H9 (cell line): ENCODE data around the gene SMG7. TPM values are rescaled to one million over a fixed set of nuclear protein-coding genes. Genes with fewer than 3 reads are reported as not detected.

ENCODE experiments used
- DNase-seq: peaks from one replicate; pipeline ENCODE4 v3.0.0-alpha.2; 2017
- H2AFZ ChIP-seq: one replicate; pipeline ENCODE4 v1.6.1; 2013; ENCODE audit warnings: mild to moderate bottlenecking, low read length, control low read depth, moderate library complexity
- H2AK5ac ChIP-seq: 2 replicates; pipeline ENCODE4 v1.6.1; 2013; ENCODE audit warnings: low read length, control low read depth, mixed read lengths; ENCODE audit not compliant: insufficient read length
- H2BK120ac ChIP-seq: one replicate; pipeline ENCODE4 v1.6.1; 2013; ENCODE audit warnings: low read depth, mild to moderate bottlenecking, low read length, control low read depth, inconsistent platforms; ENCODE audit not compliant: poor library complexity, severe bottlenecking
- H2BK12ac ChIP-seq: 2 replicates; pipeline ENCODE4 v1.6.1; 2013; ENCODE audit warnings: low read length, control low read depth, mixed read lengths, low read depth; ENCODE audit not compliant: insufficient read length
- H2BK15ac ChIP-seq: 2 replicates; pipeline ENCODE4 v1.6.1; 2013; ENCODE audit warnings: low read depth, low read length, control low read depth
- H2BK20ac ChIP-seq: one replicate; pipeline ENCODE4 v1.6.1; 2013; ENCODE audit warnings: low read depth, mild to moderate bottlenecking, low read length, control low read depth, inconsistent platforms; ENCODE audit not compliant: poor library complexity, severe bottlenecking
- H2BK5ac ChIP-seq: 2 replicates; pipeline ENCODE4 v1.6.1; 2013; ENCODE audit warnings: low read length, control low read depth, mixed read lengths; ENCODE audit not compliant: insufficient read length
- H3K14ac ChIP-seq: 2 replicates; pipeline ENCODE4 v1.6.1; 2013; ENCODE audit warnings: low read length, control low read depth; ENCODE audit not compliant: insufficient read depth
- H3K18ac ChIP-seq: 2 replicates; pipeline ENCODE4 v1.6.1; 2013; ENCODE audit warnings: low read depth, mild to moderate bottlenecking, mixed read lengths, low read length, control low read depth; ENCODE audit not compliant: insufficient read length
- H3K23ac ChIP-seq: 2 replicates; pipeline ENCODE4 v1.6.1; 2013; ENCODE audit warnings: low read length, control low read depth, mixed read lengths, low read depth; ENCODE audit not compliant: insufficient read length
- H3K23me2 ChIP-seq: 2 replicates; pipeline ENCODE4 v1.6.1; 2013; ENCODE audit warnings: low read depth, mild to moderate bottlenecking, mixed read lengths, low read length, control low read depth; ENCODE audit not compliant: insufficient read length, poor library complexity, severe bottlenecking
- H3K27ac ChIP-seq: 2 replicates; pipeline ENCODE4 v1.5.1; 2013; ENCODE audit warnings: low read length, control low read depth, mixed read lengths, low read depth; ENCODE audit not compliant: insufficient read length
- H3K27me3 ChIP-seq: 2 replicates; pipeline ENCODE4 v1.6.1; 2013; ENCODE audit warnings: low read length, control low read depth, inconsistent platforms; ENCODE audit not compliant: insufficient read depth
- H3K4ac ChIP-seq: 2 replicates; pipeline ENCODE4 v1.6.1; 2013; ENCODE audit warnings: low read depth, mild to moderate bottlenecking, control low read depth, inconsistent platforms, low read length, moderate library complexity
- H3K4me1 ChIP-seq: 2 replicates; pipeline ENCODE4 v1.6.1; 2013; ENCODE audit warnings: low read length, control low read depth, inconsistent platforms; ENCODE audit not compliant: insufficient read depth
- H3K4me2 ChIP-seq: 2 replicates; pipeline ENCODE4 v1.6.1; 2013; ENCODE audit warnings: low read length, control low read depth, mixed read lengths; ENCODE audit not compliant: insufficient read length, insufficient read depth
- H3K56ac ChIP-seq: 2 replicates; pipeline ENCODE4 v1.6.1; 2013; ENCODE audit warnings: low read depth, mild to moderate bottlenecking, mixed read lengths, low read length, control low read depth; ENCODE audit not compliant: insufficient read length
- H3K79me1 ChIP-seq: 2 replicates; pipeline ENCODE4 v1.6.1; 2013; ENCODE audit warnings: low read depth, mild to moderate bottlenecking, moderate library complexity, low read length, control low read depth, inconsistent platforms; ENCODE audit not compliant: insufficient read depth, poor library complexity, severe bottlenecking
- H3K79me2 ChIP-seq: 2 replicates; pipeline ENCODE4 v1.6.1; 2013; ENCODE audit warnings: low read length, control low read depth, inconsistent platforms; ENCODE audit not compliant: insufficient read depth
- H3K9ac ChIP-seq: 2 replicates; pipeline ENCODE4 v1.6.1; 2013; ENCODE audit warnings: low read length, control low read depth, mixed read lengths; ENCODE audit not compliant: insufficient read length; ENCODE audit errors: extremely low read depth
- H3K9me3 ChIP-seq: one replicate; pipeline ENCODE4 v1.6.1; 2013; ENCODE audit warnings: low read depth, low read length, inconsistent platforms; ENCODE audit not compliant: control insufficient read depth
- H3T11ph ChIP-seq: one replicate; pipeline ENCODE4 v1.6.1; 2013; ENCODE audit warnings: mild to moderate bottlenecking, low read length, control low read depth, inconsistent platforms
- H4K20me1 ChIP-seq: one replicate; pipeline ENCODE4 v1.6.1; 2013; ENCODE audit not compliant: control insufficient read depth, insufficient read length, insufficient read depth
- H4K5ac ChIP-seq: 2 replicates; pipeline ENCODE4 v1.6.1; 2013; ENCODE audit warnings: low read depth, mild to moderate bottlenecking, mixed read lengths, low read length, control low read depth; ENCODE audit not compliant: insufficient read length
- H4K8ac ChIP-seq: replicated peaks from 2 replicates; pipeline ENCODE4 v1.6.1; 2013; ENCODE audit warnings: low read length, control low read depth, mixed read lengths, low read depth; ENCODE audit not compliant: insufficient read length
- H4K91ac ChIP-seq: 2 replicates; pipeline ENCODE4 v1.6.1; 2013; ENCODE audit warnings: low read depth, mild to moderate bottlenecking, moderate library complexity, mixed read lengths, low read length, control low read depth; ENCODE audit not compliant: insufficient read length
- H3K27ac Mint-ChIP-seq, 3 experiments: 2 replicates in 2 of 3; 3 replicates in 1 of 3; pipeline ENCODE4 v1.8.0; 2020 to 2021; ENCODE audit warnings: mixed read lengths in 3 of 3, mild to moderate bottlenecking in 1 of 3, moderate library complexity in 1 of 3
- H3K27me3 Mint-ChIP-seq: 2 replicates; pipeline ENCODE4 v1.8.0; 2021; ENCODE audit warnings: low read depth, mild to moderate bottlenecking, moderate library complexity, mixed read lengths
- H3K36me3 Mint-ChIP-seq, 3 experiments: 2 replicates in 2 of 3; 3 replicates in 1 of 3; pipeline ENCODE4 v1.8.0; 2020 to 2021; ENCODE audit warnings: low read depth in 3 of 3, mixed read lengths in 3 of 3; ENCODE audit not compliant: insufficient read depth in 1 of 3
- H3K4me1 Mint-ChIP-seq, 2 experiments: 2 replicates each; pipeline ENCODE4 v1.8.0; 2020; ENCODE audit warnings: mixed read lengths in 2 of 2
- H3K4me3 Mint-ChIP-seq, 2 experiments: 2 replicates in 1 of 2; 3 replicates in 1 of 2; pipeline ENCODE4 v1.8.0; 2020 to 2021; ENCODE audit warnings: mild to moderate bottlenecking in 2 of 2, mixed read lengths in 2 of 2, moderate library complexity in 1 of 2
- H3K9me3 Mint-ChIP-seq, 2 experiments: 2 replicates in 1 of 2; 3 replicates in 1 of 2; pipeline ENCODE4 v1.8.0; 2020; ENCODE audit warnings: mild to moderate bottlenecking in 2 of 2, mixed read lengths in 2 of 2, moderate library complexity in 1 of 2
- WGBS: extraction: QIAGEN DNeasy Blood & Tissue Kit; methylation state at CpG from one replicate; pipeline ENCODE4 v1.1.7; 2013; ENCODE audit warnings: missing lambda C conversion rate, low lambda C conversion rate, mixed read lengths; ENCODE audit not compliant: insufficient read length; ENCODE audit errors: extremely low coverage; 5-methylcytosine and 5-hydroxymethylcytosine counted together
- total RNA-seq: library from RNA; stranded (reverse); gene quantifications from 2 replicates; pipeline ENCODE4 v1.2.1, GENCODE V29; 2021
- TF ChIP-seq, protein P1 (sequence below): fragments of 200-600 bp; sonication (generic); conservative IDR thresholded peaks from 3 replicates; pipeline ENCODE4 v1.8.0; 2021; ENCODE audit warnings: antibody characterized with exemption, mild to moderate bottlenecking

Gene SMG7
- total RNA-seq, 1 experiment from 2014 or later = 77.0 TPM

DNA sequence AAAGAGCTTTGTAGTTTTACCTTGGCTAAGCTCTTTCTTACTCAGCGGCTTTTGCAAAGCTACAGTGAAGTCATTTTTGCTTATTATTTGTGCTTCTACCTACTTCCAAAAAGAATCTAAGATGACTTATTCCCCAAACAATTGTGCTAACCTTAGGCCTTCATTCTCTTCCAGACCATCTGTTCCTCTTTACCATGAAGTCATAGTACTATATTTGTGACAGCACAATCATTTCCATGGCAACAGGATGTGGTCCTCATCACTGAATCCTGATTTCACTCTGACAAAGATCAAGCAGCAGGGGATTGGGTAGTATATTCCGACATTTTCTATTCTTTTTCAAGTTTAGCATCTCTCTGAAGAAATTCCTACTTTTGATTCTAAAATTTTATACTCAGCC lies 29.3 kb upstream of the SMG7 start:
- Histone ChIP-seq H2AK5ac (no peak overlapping the region), H2BK15ac (no peak overlapping the region), H3K23ac (no peak overlapping the region), H3K4me1 (no peaks in the 10 kb centered on the region), H2BK120ac (no peak overlapping the region), H3K4ac (no peak overlapping the region), H4K20me1 (no peaks in the 10 kb centered on the region), H3K27ac (no peak overlapping the region), H4K91ac (no peak overlapping the region), H2BK20ac (no peak overlapping the region), H3K27me3 (no peaks in the 10 kb centered on the region), H3K9me3 (no peaks in the 10 kb centered on the region), H3K56ac (no peak overlapping the region), H3K9ac (no peak overlapping the region), H2BK12ac (no peak overlapping the region), H3K14ac (no peak overlapping the region), H3K79me1 (no peaks in the 10 kb centered on the region), H2BK5ac (no peak overlapping the region), H4K5ac (no peak overlapping the region), H3K4me2 (no peak overlapping the region), H3K79me2 (no peaks in the 10 kb centered on the region), H4K8ac (no peak overlapping the region), H3K18ac (no peak overlapping the region), H3T11ph (no peak overlapping the region), H2AFZ (no peak overlapping the region), H3K23me2 (no peaks in the 10 kb centered on the region)
- no peak for DNase-seq
- H3K36me3 Mint-ChIP-seq = no peaks in the 10 kb centered on the region
- TF ChIP-seq, protein P1, sequence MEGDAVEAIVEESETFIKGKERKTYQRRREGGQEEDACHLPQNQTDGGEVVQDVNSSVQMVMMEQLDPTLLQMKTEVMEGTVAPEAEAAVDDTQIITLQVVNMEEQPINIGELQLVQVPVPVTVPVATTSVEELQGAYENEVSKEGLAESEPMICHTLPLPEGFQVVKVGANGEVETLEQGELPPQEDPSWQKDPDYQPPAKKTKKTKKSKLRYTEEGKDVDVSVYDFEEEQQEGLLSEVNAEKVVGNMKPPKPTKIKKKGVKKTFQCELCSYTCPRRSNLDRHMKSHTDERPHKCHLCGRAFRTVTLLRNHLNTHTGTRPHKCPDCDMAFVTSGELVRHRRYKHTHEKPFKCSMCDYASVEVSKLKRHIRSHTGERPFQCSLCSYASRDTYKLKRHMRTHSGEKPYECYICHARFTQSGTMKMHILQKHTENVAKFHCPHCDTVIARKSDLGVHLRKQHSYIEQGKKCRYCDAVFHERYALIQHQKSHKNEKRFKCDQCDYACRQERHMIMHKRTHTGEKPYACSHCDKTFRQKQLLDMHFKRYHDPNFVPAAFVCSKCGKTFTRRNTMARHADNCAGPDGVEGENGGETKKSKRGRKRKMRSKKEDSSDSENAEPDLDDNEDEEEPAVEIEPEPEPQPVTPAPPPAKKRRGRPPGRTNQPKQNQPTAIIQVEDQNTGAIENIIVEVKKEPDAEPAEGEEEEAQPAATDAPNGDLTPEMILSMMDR = no peak
- no peaks in the 10 kb centered on the region for H3K27me3 Mint-ChIP-seq
- peaks cover 4% of the 10 kb centered on the region in 2 experiments for H3K4me1 Mint-ChIP-seq
- no CpG with 5 or more reads among the region's 2 CpGs for WGBS
- no peak overlapping the region for H3K27ac Mint-ChIP-seq
- H3K9me3 Mint-ChIP-seq = no peaks in the 10 kb centered on the region
- no peak overlapping the region for H3K4me3 Mint-ChIP-seq
